HepG2 (cell line): ENCODE data around the gene SH3PXD2A. TPM values are rescaled to one million over a fixed set of nuclear protein-coding genes. Genes with fewer than 3 reads are reported as not detected.
A peak's percentile ranks its signal among the peaks of the same experiment; 100 is the strongest.

Source experiments
- ATAC-seq: fragments of 200-7000 bp; cut with Tn5 transposase; 3 replicates; pipeline ENCODE4 v1.9.1; 2020; ENCODE audit warnings: mild to moderate bottlenecking, moderate library complexity
- BruUV-seq: library from RNA; stranded (reverse); fragments of 400-500 nt; replicated peaks from 2 replicates; lab custom pipeline; 2021; lab: Mats Ljungman, UMichigan
- CTCF ChIA-PET: fragments of 300-600 bp; formaldehyde crosslinking; extraction: SDS; loops from one replicate; lab custom pipeline; 2021; ENCODE audit warnings: low total read pairs, inconsistent platforms, low intra/inter-chr PET ratio; lab: Yijun Ruan, JAX
- POLR2A ChIA-PET: fragments of 350-600 bp; sonication (Branson Sonifier 250); formaldehyde crosslinking; loops from one replicate; lab custom pipeline; 2020; ENCODE audit warnings: antibody characterized with exemption, inconsistent platforms; lab: Yijun Ruan, JAX
- DNase-seq: peaks from one replicate; pipeline ENCODE4 v3.0.0-alpha.2; 2015; ENCODE audit warnings: low spot score
- FAIRE-seq: peaks from 3 replicates; lab custom pipeline; 2011; peaks lifted over from hg19 to GRCh38; lab: Jason Lieb, UNC
- H2AFZ ChIP-seq: one replicate; pipeline ENCODE4 v1.6.1; 2011; ENCODE audit warnings: low read length, inconsistent platforms
- H3K27ac ChIP-seq: fragments of 300-600 bp; 3 replicates; pipeline ENCODE4 v1.8.0; 2011; ENCODE audit warnings: mixed run types, mild to moderate bottlenecking, mixed read lengths, low read length, inconsistent platforms; ENCODE audit not compliant: insufficient read depth; ENCODE audit errors: extremely low read length
- H3K27me3 ChIP-seq, 2 experiments: fragments of 200-600 bp in 1 of 2; 2 replicates in 1 of 2; 3 replicates in 1 of 2; pipeline versions ENCODE4 v1.6.0 to v1.8.0; 2011; ENCODE audit warnings: low read length in 2 of 2, mild to moderate bottlenecking in 2 of 2, moderate library complexity in 2 of 2, inconsistent platforms in 1 of 2; ENCODE audit not compliant: insufficient read depth in 2 of 2, control insufficient read depth in 1 of 2
- H3K36me3 ChIP-seq, 2 experiments: fragments of 200-600 bp in 1 of 2; replicated peaks in 1 of 2; 2 replicates in 1 of 2; 3 replicates in 1 of 2; pipeline versions ENCODE4 v1.5.1 to v1.8.0; 2011; ENCODE audit warnings: low read length in 2 of 2, inconsistent platforms in 1 of 2; ENCODE audit not compliant: insufficient read depth in 2 of 2, control insufficient read depth in 1 of 2
- H3K4me1 ChIP-seq: 2 replicates; pipeline ENCODE4 v1.5.1; 2012; ENCODE audit warnings: low read length, inconsistent platforms; ENCODE audit not compliant: insufficient read depth
- H3K4me2 ChIP-seq: 2 replicates; pipeline ENCODE4 v1.6.0; 2011; ENCODE audit warnings: low read depth, low read length, inconsistent platforms
- H3K4me3 ChIP-seq, 3 experiments: fragments of 200-600 bp in 1 of 3; sonication (generic), shearing (Covaris generic) in 1 of 3; replicated peaks in 1 of 3; 2 replicates each; pipeline ENCODE4 v1.5.1; 2011 to 2016; ENCODE audit warnings: low read length in 3 of 3, inconsistent platforms in 2 of 3, low read depth in 2 of 3, mild to moderate bottlenecking in 2 of 3, control low read depth in 1 of 3, mixed read lengths in 1 of 3; ENCODE audit not compliant: insufficient read depth in 1 of 3
- H3K79me2 ChIP-seq: one replicate; pipeline ENCODE4 v1.6.1; 2011; ENCODE audit warnings: low read length, inconsistent platforms; ENCODE audit not compliant: insufficient read depth
- H3K9ac ChIP-seq: 2 replicates; pipeline ENCODE4 v1.6.0; 2011; ENCODE audit warnings: mild to moderate bottlenecking, low read depth, low read length, inconsistent platforms; ENCODE audit not compliant: insufficient read depth
- H3K9me3 ChIP-seq: 2 replicates; pipeline ENCODE4 v1.5.1; 2012; ENCODE audit warnings: mild to moderate bottlenecking, low read length
- H4K20me1 ChIP-seq: 2 replicates; pipeline ENCODE4 v1.6.0; 2011; ENCODE audit warnings: inconsistent platforms, mild to moderate bottlenecking, low read length, moderate library complexity; ENCODE audit not compliant: insufficient read depth
- AHDC1 ChIP-seq: sonication (generic); formaldehyde crosslinking; IDR thresholded peaks from 2 replicates; pipeline ENCODE4 v1.5.1; 2020; ENCODE audit warnings: mild to moderate bottlenecking, missing genetic modification reagents, borderline replicate concordance
- CREB3 ChIP-seq: sonication (generic); formaldehyde crosslinking; IDR thresholded peaks from 2 replicates; pipeline ENCODE4 v1.5.0; 2020; ENCODE audit warnings: missing genetic modification reagents
- RBM22 ChIP-seq: fragments of 200-400 bp; formaldehyde crosslinking; optimal IDR thresholded peaks from 2 replicates; pipeline ENCODE3; 2017; ENCODE audit warnings: mild to moderate bottlenecking, low read length, moderate library complexity
- XRCC5 ChIP-seq: fragments of 200-400 bp; formaldehyde crosslinking; optimal IDR thresholded peaks from 2 replicates; pipeline ENCODE3; 2017; ENCODE audit warnings: mild to moderate bottlenecking, low read length
- ZBTB34 ChIP-seq: sonication (generic); formaldehyde crosslinking; IDR thresholded peaks from 2 replicates; pipeline ENCODE4 v1.8.0; 2022; ENCODE audit warnings: mild to moderate bottlenecking, missing genetic modification reagents
- ZEB1 ChIP-seq: IDR thresholded peaks from 2 replicates; pipeline ENCODE4 v1.6.1; 2012; ENCODE audit warnings: mild to moderate bottlenecking, low read depth, inconsistent platforms; ENCODE audit not compliant: insufficient replicate concordance
- ZFP91 ChIP-seq: sonication (generic); formaldehyde crosslinking; IDR thresholded peaks from 2 replicates; pipeline ENCODE4 v1.9.0; 2022; ENCODE audit warnings: missing genetic modification reagents, mild to moderate bottlenecking, borderline replicate concordance
- ZNF232 ChIP-seq: sonication (generic); formaldehyde crosslinking; IDR thresholded peaks from 2 replicates; pipeline ENCODE4 v1.4.0; 2020; ENCODE audit warnings: missing genetic modification reagents, borderline replicate concordance
- ZNF446 ChIP-seq: sonication (generic); formaldehyde crosslinking; IDR thresholded peaks from 2 replicates; pipeline ENCODE4 v1.5.0; 2020; ENCODE audit warnings: mild to moderate bottlenecking, missing genetic modification reagents
- ZNF549 ChIP-seq: sonication (generic); formaldehyde crosslinking; IDR thresholded peaks from 2 replicates; pipeline ENCODE4 v1.5.0; 2020; ENCODE audit warnings: missing genetic modification reagents
- ZNF572 ChIP-seq: sonication (generic); formaldehyde crosslinking; IDR thresholded peaks from 2 replicates; pipeline ENCODE4 v1.5.1; 2020; ENCODE audit warnings: mild to moderate bottlenecking, missing genetic modification reagents
- ZNF709 ChIP-seq: sonication (generic); formaldehyde crosslinking; IDR thresholded peaks from 2 replicates; pipeline ENCODE4 v1.5.0; 2020; ENCODE audit warnings: mild to moderate bottlenecking, missing genetic modification reagents
- WGBS: methylation state at CpG from one replicate; pipeline ENCODE4 v1.1.6; 2017; ENCODE audit warnings: low lambda C conversion rate; 5-methylcytosine and 5-hydroxymethylcytosine counted together
- in situ Hi-C: cut with HindIII; loops from 2 replicates; pipeline ENCODE4 v1.10.0; 2017; ENCODE audit warnings: low pct_unique_long_range_greater_than_20kb; ENCODE audit not compliant: extremely low pct_ligation_motif_present
- intact Hi-C: fragments of 100-400 bp; cut with micrococcal nuclease; formaldehyde crosslinking; loops from one replicate; pipeline ENCODE4 v1.10.0; 2022; ENCODE audit not compliant: unreplicated experiment
- polyA plus RNA-seq, 8 experiments: library from polyadenylated mRNA; depleted of rRNA in 3 of 8; stranded (reverse) in 7 of 8; unstranded in 1 of 8; fragments of >200 nt; fragmentation: Illumina TruSeq in 4 of 8; extraction: Trizol in 4 of 8; gene quantifications; 2 replicates each; pipeline versions ENCODE4 v1.2.1 to v1.2.3, GENCODE V29; 2011 to 2016; ENCODE audit warnings: low read depth in 4 of 8, missing spikeins in 1 of 8, mixed read lengths in 1 of 8; ENCODE audit not compliant: insufficient read depth in 1 of 8
- total RNA-seq, 5 experiments: library from RNA; depleted of rRNA; stranded (reverse); fragments of >200 nt; fragmentation: Illumina TruSeq; extraction: Trizol; gene quantifications; 2 replicates each; pipeline ENCODE4 v1.2.3, GENCODE V29; 2016; ENCODE audit warnings: low read depth in 1 of 5

SH3PXD2A gene
- total and polyA plus RNA-seq, 2 of the 13 experiments (the other 11 are each of a cell fraction or from before 2014, with no cell fraction given): 11.1 to 11.3 TPM

GRCh38 chr10:103800789-103801540 lies 54.4 kb downstream of the SH3PXD2A start:
- Histone ChIP-seq H3K79me2 (peaks cover 20% of the 10 kb centered on the region), H4K20me1 (peaks cover 5% of the 10 kb centered on the region), H2AFZ (no peak overlapping the region), H3K9me3 (no peaks in the 10 kb centered on the region), H3K36me3 (peaks cover 23 to 50% of the 10 kb centered on the region in 2 experiments), H3K4me3 (peak overlapping the region in 1 of 3 experiments; percentile 1; a peak in 1 of 6 replicates), H3K27me3 (no peaks in the 10 kb centered on the region), H3K9ac (peak overlapping the region; percentile 18; the same call in 1 of the 2 replicates), H3K27ac (peak overlapping the region; percentile 51), H3K4me2 (peak overlapping the region; percentile 45), H3K4me1 (peaks cover 71% of the 10 kb centered on the region)
- BruUV-seq: no TSS peak
- 45% methylated on average over 10 of the region's 10 CpGs for WGBS
- FAIRE-seq (peak; percentile 82), ATAC-seq (peak; percentile 54), DNase-seq (peak; percentile 68)
- in situ Hi-C loops: no loop called here
- intact Hi-C loops: no loop called here
- POLR2A ChIA-PET: interaction anchor here (0.8 to 1.1 kb wide), 2 partner anchors 42 to 53 kb away, joined by 3 read pairs; no protein-coding TSS in a partner anchor
- CTCF ChIA-PET: no interaction called here
- TF ChIP-seq ZEB1 (peak; percentile 96), XRCC5 (peak; percentile 58), ZNF446 (0 out of 2 replicates have a peak, but pooled peaks have one; percentile 26), ZNF232 (no peak), RBM22 (peak; percentile 60), ZNF549 (CRISPR knock-in tag) (no peak), ZFP91 (CRISPR knock-in tag) (no peak), CREB3 (CRISPR knock-in tag) (no peak), AHDC1 (CRISPR knock-in tag) (no peak), ZNF572 (CRISPR knock-in tag) (no peak), ZNF709 (CRISPR knock-in tag) (peak; percentile 24; the same call in 1 of the 2 replicates), ZBTB34 (CRISPR knock-in tag) (peak; percentile 62)
